Measurements from ENCODE around the gene MFSD11. TPM values are rescaled to one million over a fixed set of nuclear protein-coding genes. Genes with fewer than 3 reads are reported as not detected.
"Not testable (repeated sequence)": the region's sequence is repeated elsewhere in the genome, so short reads cannot be mapped to it uniquely, and the experiment has no call there.

The MFSD11 gene
- total RNA-seq, 1 experiment from 2014 or later = 11.1 TPM

- DNase-seq = no peak
- Histone ChIP-seq H3K4me3 (ENCODE audit: insufficient read depth, low read depth, low read length) (no peak overlapping the region), H3K27me3 (ENCODE audit: control insufficient read depth, insufficient read depth, low read length) (no peaks in the 10 kb centered on the region), H3K36me3 (replicated peaks; ENCODE audit: control insufficient read depth, insufficient read depth, low read length) (no peaks in the 10 kb centered on the region)
These were observed 35.8 kb upstream of the MFSD11 start for GRCh38 chr17:76702076-76702475.

DNA sequence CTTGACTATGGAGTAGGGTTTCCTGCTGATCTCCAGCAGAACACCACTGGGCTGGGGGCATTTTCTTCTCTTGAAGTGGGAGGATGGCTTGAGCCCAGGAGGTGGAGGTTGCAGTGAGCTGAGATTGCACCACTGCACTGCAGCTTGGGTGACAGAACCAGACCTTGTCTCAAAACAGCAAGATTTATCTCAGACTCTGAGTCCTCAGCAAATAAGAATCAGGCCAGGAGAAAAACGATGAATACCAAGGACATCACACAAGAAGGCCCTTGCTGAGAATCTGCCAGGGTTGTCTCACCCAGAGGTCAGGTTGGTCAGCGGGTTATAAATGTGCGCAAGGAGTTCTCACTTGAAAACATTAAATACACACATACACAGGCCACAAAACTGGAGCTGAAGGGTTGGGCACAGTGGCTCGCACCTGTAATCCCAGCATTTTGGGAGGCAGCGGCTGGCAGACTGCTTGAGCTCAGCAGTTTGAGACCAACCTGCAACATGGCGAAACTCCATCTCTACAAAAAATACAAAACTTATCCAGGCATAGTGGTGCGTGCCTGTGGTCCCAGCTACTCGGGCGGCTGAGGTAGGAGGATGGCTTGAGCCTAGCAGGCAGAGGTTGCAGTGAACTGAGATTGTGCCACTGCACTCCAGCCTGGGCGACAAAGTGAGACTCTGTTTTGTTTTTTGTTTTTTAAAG lies 34.8 kb upstream of the MFSD11 start:
- Histone ChIP-seq H3K36me3 (replicated peaks; ENCODE audit: control insufficient read depth, insufficient read depth, low read length) (no peaks in the 10 kb centered on the region), H3K27me3 (ENCODE audit: control insufficient read depth, insufficient read depth, low read length) (no peaks in the 10 kb centered on the region), H3K4me3 (ENCODE audit: insufficient read depth, low read depth, low read length) (no peak overlapping the region)
- no peak for DNase-seq

- Histone ChIP-seq H3K27me3 (ENCODE audit: control insufficient read depth, insufficient read depth, low read length) (peaks cover 13% of the 10 kb centered on the region), H3K36me3 (replicated peaks; ENCODE audit: control insufficient read depth, insufficient read depth, low read length) (no peaks in the 10 kb centered on the region), H3K4me3 (ENCODE audit: insufficient read depth, low read depth, low read length) (no peak overlapping the region)
- no peak for DNase-seq
These were observed 33.1 kb upstream of the MFSD11 start for GRCh38 chr17:76704805-76705204.

DNA sequence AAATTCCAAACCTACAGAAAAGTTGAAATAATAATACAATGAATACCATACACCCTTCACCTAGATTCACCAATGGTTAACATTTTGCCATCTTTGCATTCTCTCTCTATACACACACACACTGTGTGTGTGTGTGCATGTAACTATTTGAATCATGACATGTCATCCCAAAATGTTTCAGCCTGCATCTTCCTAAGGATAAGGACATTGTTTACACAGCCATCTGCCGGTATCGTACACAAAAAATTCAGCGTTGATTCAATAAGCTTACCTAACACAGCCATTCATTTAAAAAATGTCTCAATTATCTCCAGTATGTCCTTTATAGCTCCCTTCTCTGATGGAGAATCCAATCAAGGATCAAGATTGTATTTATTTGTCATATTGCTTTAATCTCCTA lies 31.1 kb upstream of the MFSD11 start:
- DNase-seq = no peak
- H3K27me3 ChIP-seq (ENCODE audit: control insufficient read depth, insufficient read depth, low read length) = peaks cover 18% of the 10 kb centered on the region
- H3K36me3 ChIP-seq (replicated peaks; ENCODE audit: control insufficient read depth, insufficient read depth, low read length) = no peaks in the 10 kb centered on the region
- H3K4me3 ChIP-seq (ENCODE audit: insufficient read depth, low read depth, low read length) = no peak overlapping the region

- peak; percentile 93 for DNase-seq
- Histone ChIP-seq H3K4me3 (ENCODE audit: insufficient read depth, low read depth, low read length) (no peak overlapping the region), H3K27me3 (ENCODE audit: control insufficient read depth, insufficient read depth, low read length) (peaks cover 18% of the 10 kb centered on the region), H3K36me3 (replicated peaks; ENCODE audit: control insufficient read depth, insufficient read depth, low read length) (no peaks in the 10 kb centered on the region)
These were observed 29.7 kb upstream of the MFSD11 start for GRCh38 chr17:76707985-76708807.

GRCh38 chr17:76709077-76709950 lies 28.6 kb upstream of the MFSD11 start:
- no peaks in the 10 kb centered on the region for H3K36me3 ChIP-seq (replicated peaks; ENCODE audit: control insufficient read depth, insufficient read depth, low read length)
- H3K27me3 ChIP-seq (ENCODE audit: control insufficient read depth, insufficient read depth, low read length) = peaks cover 18% of the 10 kb centered on the region
- DNase-seq = peak; percentile 60
- peak overlapping the region; percentile 53 for H3K4me3 ChIP-seq (ENCODE audit: insufficient read depth, low read depth, low read length)

DNA sequence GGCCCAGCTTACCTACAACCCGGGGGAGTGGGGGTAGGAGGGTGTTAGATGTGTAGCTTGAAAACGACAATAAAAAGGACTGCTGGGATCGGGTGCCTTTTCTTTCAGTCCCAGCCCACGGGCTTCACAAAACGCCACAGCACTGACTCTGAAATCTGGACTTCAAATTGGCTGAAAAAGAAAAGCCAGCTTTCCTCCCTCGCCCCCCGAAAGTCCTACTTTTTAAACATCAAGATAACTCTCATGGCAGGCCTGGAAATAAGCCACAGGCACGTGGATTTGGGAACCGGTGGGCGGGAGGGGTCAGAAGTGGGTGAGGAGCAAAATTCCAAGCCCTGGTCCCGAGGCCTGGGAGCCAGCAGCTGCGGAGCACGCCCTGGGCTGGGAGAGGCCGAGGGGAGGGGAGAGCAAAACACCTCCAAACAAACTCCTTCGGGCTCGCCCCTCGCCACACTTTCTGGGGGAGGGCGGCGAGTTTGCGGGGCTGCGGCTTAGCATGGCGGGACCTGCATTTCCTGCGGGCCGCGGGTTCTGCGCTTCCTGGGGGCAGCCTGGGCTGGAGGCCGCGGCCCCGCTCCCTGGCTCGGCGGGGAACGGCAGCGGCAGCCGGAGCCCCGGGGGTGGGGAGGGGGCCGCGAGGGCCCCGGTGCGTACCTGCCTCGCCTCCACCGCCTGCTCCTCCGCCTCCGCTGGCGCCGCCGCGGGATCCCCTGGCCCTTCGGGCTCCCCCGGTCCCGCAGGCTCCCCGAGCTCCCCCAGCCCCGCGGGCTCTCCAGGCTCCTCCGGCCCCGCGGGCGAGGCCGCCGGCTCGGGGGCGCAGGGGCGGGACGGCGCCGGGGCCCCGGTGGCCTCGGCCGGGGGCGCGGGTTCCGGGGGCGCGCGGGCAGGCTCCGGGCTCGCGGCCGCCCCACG lies 27.7 kb upstream of the MFSD11 start:
- peak; percentile 85 for DNase-seq

DNA sequence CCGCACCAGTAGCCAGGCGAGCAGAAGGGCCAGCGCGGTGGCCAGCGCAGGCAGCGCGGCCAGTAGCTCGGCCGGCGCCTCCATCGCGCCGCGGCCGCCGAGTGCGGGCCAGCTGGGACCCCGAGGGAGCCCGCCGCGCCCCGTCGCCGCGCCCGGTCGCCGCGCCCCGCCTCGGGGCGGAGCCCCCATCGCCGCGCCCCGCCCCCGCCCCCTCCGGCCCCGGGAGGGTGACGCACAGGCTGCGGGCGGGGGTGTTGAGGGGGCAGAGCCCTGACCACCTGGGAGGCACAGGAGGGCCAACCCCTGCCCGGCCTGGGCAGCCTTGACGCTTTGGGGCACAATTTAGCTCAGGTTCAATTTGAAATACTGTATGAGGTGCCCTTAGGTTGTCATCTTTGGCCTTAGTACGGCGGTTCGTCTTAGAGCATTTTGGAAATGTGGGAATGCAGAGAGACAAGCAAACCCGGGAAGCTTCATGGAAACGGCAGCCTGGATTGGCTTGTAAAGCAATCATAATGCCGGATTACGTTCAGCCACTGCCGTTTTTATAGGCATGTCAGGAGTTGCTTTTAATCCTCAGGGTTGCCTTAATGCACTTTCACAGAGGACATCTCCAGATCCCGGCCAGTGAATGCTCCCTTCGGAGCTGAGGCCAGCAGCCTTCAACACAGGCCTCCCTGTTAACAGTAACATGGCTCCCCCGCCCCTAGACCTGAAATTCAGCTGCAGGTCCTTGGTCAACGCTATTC lies 26.9 kb upstream of the MFSD11 start, which contains the start of gene MXRA7:
MXRA7 (minus strand) TSS at position 103 of the 749 bp plus-strand sequence; CDS start at position 84, 19 bp downstream.
- Histone ChIP-seq H3K36me3 (replicated peaks; ENCODE audit: control insufficient read depth, insufficient read depth, low read length) (peaks cover under 1% of the 10 kb centered on the region; the same call in 1 of the 2 replicates), H3K4me3 (ENCODE audit: insufficient read depth, low read depth, low read length) (peak within 1 kb of the TSS; percentile 53), H3K27me3 (ENCODE audit: control insufficient read depth, insufficient read depth, low read length) (peaks cover 18% of the 10 kb centered on the region)
- peak; percentile 97 for DNase-seq

More for the DNA sequence above, 27.7 kb upstream of the MFSD11 start:
- Histone ChIP-seq H3K4me3 (ENCODE audit: insufficient read depth, low read depth, low read length) (peak overlapping the region; percentile 53), H3K27me3 (ENCODE audit: control insufficient read depth, insufficient read depth, low read length) (peaks cover 18% of the 10 kb centered on the region)
- not testable (repeated sequence) for H3K36me3 ChIP-seq (replicated peaks; ENCODE audit: control insufficient read depth, insufficient read depth, low read length)

- DNase-seq; H3K36me3 ChIP-seq (replicated peaks; ENCODE audit: control insufficient read depth, insufficient read depth, low read length); H3K4me3 ChIP-seq (ENCODE audit: insufficient read depth, low read depth, low read length): not testable (repeated sequence)
- peaks cover 18% of the 10 kb centered on the region for H3K27me3 ChIP-seq (ENCODE audit: control insufficient read depth, insufficient read depth, low read length)
These were observed 25.6 kb upstream of the MFSD11 start for GRCh38 chr17:76712321-76712720.

GRCh38 chr17:76713765-76714164 lies 24.2 kb upstream of the MFSD11 start:
- Histone ChIP-seq H3K36me3 (replicated peaks; ENCODE audit: control insufficient read depth, insufficient read depth, low read length) (peaks cover 13% of the 10 kb centered on the region), H3K4me3 (ENCODE audit: insufficient read depth, low read depth, low read length) (no peak overlapping the region)
- DNase-seq = no peak

GRCh38 chr17:76714336-76714735 lies 23.6 kb upstream of the MFSD11 start:
- Histone ChIP-seq H3K36me3 (replicated peaks; ENCODE audit: control insufficient read depth, insufficient read depth, low read length) (peaks cover 15% of the 10 kb centered on the region), H3K27me3 (ENCODE audit: control insufficient read depth, insufficient read depth, low read length) (peaks cover 10% of the 10 kb centered on the region), H3K4me3 (ENCODE audit: insufficient read depth, low read depth, low read length) (no peak overlapping the region)
- DNase-seq = no peak

More at GRCh38 chr17:76713765-76714164, 24.2 kb upstream of the MFSD11 start:
- H3K27me3 ChIP-seq (ENCODE audit: control insufficient read depth, insufficient read depth, low read length) = peaks cover 15% of the 10 kb centered on the region

GRCh38 chr17:76714822-76715495 lies 23.0 kb upstream of the MFSD11 start:
- no peak overlapping the region for H3K4me3 ChIP-seq (ENCODE audit: insufficient read depth, low read depth, low read length)
- H3K27me3 ChIP-seq (ENCODE audit: control insufficient read depth, insufficient read depth, low read length) = peaks cover 4% of the 10 kb centered on the region
- peaks cover 17% of the 10 kb centered on the region for H3K36me3 ChIP-seq (replicated peaks; ENCODE audit: control insufficient read depth, insufficient read depth, low read length)
- peak; percentile 82 for DNase-seq

DNA sequence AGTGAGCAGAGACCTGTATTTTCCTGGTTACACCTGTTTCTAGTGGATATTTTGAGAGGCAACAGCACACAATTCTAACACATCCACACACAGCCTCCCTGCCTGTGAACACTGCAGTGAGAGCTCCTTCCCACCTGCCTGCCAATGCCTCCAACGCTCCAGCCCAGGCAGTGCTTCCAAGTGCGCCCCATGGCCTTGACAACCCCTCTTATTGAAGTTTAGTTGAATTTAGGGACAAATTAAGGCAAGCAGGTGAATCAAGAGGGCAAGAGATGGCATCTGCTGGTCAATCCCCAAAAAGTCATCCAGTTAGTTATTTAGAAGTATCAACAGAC lies 22.5 kb upstream of the MFSD11 start:
- peaks cover 22% of the 10 kb centered on the region for H3K36me3 ChIP-seq (replicated peaks; ENCODE audit: control insufficient read depth, insufficient read depth, low read length)
- DNase-seq = no peak
- no peaks in the 10 kb centered on the region for H3K27me3 ChIP-seq (ENCODE audit: control insufficient read depth, insufficient read depth, low read length)
- no peak overlapping the region for H3K4me3 ChIP-seq (ENCODE audit: insufficient read depth, low read depth, low read length)
